NB4 (cell line): ENCODE measurements around the gene CCDC14.

Experiments
- DNase-seq: peaks from one replicate; pipeline ENCODE4 v3.0.0; 2010; ENCODE audit warnings: low read depth
- H3K4me3 ChIP-seq: one replicate; pipeline ENCODE4 v1.5.1; 2011; ENCODE audit warnings: mild to moderate bottlenecking, low read depth, low read length, moderate library complexity
- MAX ChIP-seq: IDR thresholded peaks from 2 replicates; pipeline ENCODE4 v1.6.1; 2011; ENCODE audit warnings: low read depth, low read length
- MYC ChIP-seq: IDR thresholded peaks from 2 replicates; pipeline ENCODE4 v1.6.1; 2011; ENCODE audit warnings: low read depth, low read length
- POLR2A ChIP-seq: IDR thresholded peaks from 2 replicates; pipeline ENCODE4 v1.6.1; 2011; ENCODE audit warnings: mild to moderate bottlenecking; ENCODE audit not compliant: insufficient read length; ENCODE audit errors: extremely low read depth
- TF ChIP-seq, protein P1 (sequence below): IDR thresholded peaks from one replicate; pipeline ENCODE4 v1.5.1; 2012; ENCODE audit warnings: low read depth, low read length

CCDC14 gene

GRCh38 chr3:123929325-123929724, 31.7 kb downstream of the CCDC14 start:
- H3K4me3 ChIP-seq = no peak overlapping the region
- TF ChIP-seq, protein P1, sequence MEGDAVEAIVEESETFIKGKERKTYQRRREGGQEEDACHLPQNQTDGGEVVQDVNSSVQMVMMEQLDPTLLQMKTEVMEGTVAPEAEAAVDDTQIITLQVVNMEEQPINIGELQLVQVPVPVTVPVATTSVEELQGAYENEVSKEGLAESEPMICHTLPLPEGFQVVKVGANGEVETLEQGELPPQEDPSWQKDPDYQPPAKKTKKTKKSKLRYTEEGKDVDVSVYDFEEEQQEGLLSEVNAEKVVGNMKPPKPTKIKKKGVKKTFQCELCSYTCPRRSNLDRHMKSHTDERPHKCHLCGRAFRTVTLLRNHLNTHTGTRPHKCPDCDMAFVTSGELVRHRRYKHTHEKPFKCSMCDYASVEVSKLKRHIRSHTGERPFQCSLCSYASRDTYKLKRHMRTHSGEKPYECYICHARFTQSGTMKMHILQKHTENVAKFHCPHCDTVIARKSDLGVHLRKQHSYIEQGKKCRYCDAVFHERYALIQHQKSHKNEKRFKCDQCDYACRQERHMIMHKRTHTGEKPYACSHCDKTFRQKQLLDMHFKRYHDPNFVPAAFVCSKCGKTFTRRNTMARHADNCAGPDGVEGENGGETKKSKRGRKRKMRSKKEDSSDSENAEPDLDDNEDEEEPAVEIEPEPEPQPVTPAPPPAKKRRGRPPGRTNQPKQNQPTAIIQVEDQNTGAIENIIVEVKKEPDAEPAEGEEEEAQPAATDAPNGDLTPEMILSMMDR = no peak
- TF ChIP-seq MYC (no peak), POLR2A (no peak), MAX (no peak)
- DNase-seq = no peak

- no peak for DNase-seq
- TF ChIP-seq MYC (no peak), POLR2A (no peak), MAX (no peak)
- TF ChIP-seq, protein P1 = no peak
- H3K4me3 ChIP-seq = no peak overlapping the region
Observed at GRCh38 chr3:123926396-123926795, 34.6 kb downstream of the CCDC14 start.

DNA sequence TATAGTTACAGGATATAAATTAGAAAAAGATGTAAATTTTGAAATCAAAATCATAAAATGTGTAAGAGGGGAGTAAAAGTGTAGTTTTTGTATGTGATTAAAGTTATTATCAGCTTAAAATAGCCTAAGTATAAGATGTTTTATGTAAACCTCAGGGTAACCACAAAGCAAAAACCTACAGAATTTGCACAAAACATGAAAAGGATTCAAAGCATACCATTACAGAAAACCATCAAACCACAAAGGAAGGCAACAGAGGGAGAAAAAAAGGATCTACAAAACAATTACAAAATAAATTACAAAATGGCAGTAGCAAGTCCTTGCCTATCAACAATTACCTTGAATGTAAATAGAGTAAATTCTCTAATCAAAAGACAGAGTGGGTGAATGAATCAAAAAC, 40.2 kb downstream of the CCDC14 start:
- no peak for DNase-seq
- no peak for TF ChIP-seq MAX
- no peak for TF ChIP-seq POLR2A
- TF ChIP-seq, protein P1 = no peak
- no peak for TF ChIP-seq MYC
- no peak overlapping the region for H3K4me3 ChIP-seq

DNA sequence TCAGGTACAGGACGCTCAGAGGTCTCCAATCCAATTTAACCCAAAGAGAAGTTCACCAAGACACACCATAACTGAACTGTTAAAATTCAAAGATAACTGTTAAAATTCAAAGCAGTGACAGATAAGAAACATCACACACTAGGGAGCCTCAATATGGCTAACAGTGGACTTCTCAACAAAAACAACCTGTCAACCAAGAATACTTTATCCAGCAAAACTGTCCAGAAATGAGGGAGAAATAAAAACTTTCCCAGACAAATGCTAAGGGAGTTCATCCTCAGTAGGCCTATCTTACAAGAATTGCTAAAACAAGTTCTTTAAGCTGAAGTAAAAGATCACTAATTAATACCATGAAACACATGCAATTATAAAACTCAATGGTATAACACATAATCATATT, 40.6 kb downstream of the CCDC14 start:
- no peak overlapping the region for H3K4me3 ChIP-seq
- DNase-seq = no peak
- no peak for TF ChIP-seq MYC
- TF ChIP-seq, protein P1 = no peak
- TF ChIP-seq POLR2A = no peak
- no peak for TF ChIP-seq MAX

- no peak for TF ChIP-seq POLR2A
- no peak for DNase-seq
- H3K4me3 ChIP-seq = no peak overlapping the region
Observed at GRCh38 chr3:123919353-123919752, 41.7 kb downstream of the CCDC14 start.

GRCh38 chr3:123914829-123915228, 46.2 kb downstream of the CCDC14 start:
- no peak overlapping the region for H3K4me3 ChIP-seq
- no peak for TF ChIP-seq MAX
- no peak for TF ChIP-seq POLR2A
- TF ChIP-seq MYC = no peak
- TF ChIP-seq, protein P1 = no peak
- peak; percentile 2 for DNase-seq
